IPS DF 19.7 (cell line): ENCODE data around the gene DHRS1.

Source experiments
- DNase-seq: peaks from one replicate; pipeline ENCODE4 v3.0.0-alpha.2; 2013; ENCODE audit warnings: low read depth, low spot score

Gene DHRS1

DNA sequence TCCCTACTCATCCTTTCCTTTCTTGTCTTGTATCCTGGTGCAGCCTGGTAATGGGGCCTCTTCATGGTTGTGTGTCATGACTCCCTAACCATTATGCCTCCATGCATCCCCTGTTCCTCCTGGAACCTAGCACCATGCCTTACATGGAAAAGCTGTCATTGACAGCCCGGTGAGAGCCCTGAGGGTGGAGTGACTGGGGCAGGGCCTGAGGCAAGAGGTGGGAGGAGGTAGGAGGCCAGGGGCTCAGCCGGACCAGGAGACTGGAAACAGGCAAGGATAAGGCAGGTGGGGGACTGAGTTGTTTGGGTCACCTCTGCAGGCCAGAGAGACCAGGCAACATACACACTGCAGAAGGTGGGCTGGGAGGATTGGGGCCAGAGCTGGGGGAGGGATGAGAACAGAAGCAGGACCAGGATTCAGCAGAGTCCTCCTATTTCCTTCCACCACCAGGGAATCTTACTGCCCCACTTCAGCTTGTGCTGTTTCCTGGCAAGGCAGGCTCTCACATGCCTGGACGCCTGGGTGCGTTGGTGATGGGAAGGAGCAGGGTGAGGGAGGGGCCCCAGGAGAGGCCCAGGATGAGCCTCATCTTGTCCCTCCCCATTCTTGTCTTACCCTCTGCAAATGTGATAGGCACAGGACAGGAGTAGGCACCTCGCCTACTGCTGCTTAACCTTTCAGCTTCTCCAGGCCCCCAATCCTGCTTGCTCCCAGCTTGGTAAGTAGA lies 10.1 kb upstream of the DHRS1 start, which contains the start of gene LTB4R2:
Gene LTB4R2 (plus strand): TSS at position 603 of the 727 bp plus-strand sequence. CDS start 525 bp downstream, outside the sequence.
- DNase-seq: no peak

DNA sequence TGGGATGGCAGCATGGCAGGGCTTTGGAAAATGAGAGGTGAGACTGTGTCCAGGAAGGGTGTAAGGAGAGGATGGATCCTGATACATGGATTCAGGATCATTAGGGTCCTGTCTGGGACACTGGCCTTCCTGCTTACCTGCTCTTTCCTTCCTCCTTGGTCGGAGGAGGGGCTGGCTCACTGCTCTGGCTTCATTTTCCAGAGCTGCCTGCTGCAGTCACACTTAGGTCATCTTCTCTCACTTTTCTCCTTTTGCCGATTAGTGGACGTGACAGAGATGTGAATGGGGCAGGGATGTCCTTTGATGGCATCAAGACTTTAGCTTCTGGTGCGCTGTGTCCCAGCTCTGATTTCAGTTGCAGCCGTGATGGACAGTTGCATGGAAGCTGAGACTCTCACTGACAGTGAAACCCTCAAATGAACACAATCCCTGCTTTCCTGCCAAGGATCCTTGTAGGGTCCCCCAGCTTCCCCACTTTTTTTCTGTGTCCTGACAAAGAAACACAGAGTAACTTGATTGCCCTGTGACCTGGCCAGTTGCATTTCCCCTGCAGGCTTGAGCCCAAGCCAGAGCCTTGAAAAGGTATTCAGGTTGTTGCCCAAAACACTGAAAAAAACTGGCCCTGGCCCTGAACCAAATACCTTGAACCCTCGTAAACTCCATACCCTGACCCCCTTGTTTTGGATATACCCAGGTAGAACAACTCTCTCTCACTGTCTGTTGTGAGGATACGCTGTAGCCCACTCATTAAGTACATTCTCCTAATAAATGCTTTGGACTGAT lies 9.0 kb upstream of the DHRS1 start:
- no peak for DNase-seq

DNA sequence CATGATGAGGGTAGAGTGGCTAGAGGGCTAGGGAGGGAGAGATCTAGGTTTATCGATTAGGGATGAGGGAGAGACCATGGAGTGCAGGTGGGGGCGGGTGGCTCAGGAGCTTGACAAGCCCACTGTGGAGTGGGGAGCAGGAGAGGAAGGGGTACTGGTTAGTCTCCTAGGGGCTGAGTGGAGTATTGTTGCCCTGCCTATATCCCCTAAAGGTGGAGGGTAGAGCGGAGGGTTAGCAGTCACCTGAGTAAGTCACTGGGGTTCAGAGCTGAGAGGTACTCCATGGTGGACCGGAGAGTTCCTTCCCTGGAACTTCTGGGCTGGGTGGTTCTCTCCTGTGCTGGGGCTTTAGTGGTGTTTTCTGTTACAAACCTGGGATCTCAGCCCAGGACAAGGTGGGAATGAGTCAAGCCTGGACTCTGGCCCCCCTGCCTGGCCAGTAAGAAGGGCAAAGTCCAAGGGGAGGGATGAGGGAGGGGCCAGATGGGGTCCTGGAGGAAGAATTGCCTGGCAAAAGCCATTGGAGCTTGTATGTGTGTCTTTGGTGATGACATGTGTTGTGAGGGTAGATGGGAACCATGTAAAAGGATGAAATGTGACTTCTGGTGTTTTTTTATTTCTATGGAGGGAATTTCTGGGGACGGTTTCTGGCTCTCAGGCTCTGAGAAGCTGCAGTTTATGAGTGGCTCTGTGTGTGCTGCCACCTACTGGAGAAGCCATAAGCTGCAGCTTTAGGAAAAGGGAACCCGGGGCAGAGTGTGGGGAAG lies 8.2 kb upstream of the DHRS1 start, which contains the start of gene CIDEB:
Gene CIDEB (minus strand): TSS at position 403 of the 767 bp plus-strand sequence. CDS start 119 bp downstream, at position 284.
- DNase-seq: no peak

DNA sequence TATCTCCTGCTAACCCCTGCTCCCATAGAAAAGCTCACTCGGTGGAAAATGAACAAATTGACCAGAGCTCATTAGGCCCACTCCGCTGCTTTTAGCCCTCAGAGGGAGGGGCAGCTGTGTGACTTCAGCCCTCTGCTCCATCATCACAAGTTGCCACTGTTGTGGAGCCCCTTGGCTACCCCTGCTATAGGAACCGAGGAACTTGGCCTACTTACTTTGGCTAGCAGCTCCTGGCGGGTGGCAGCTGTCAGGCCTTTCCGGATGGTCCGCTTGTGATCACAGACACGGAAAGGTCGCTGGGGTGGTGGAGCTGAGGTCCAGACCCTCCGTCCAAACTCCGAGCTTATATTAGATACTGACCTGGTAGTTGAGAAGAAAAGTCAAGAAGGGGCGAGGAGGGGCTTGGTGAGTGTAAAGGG lies 7.6 kb upstream of the DHRS1 start:
- DNase-seq: no peak

DNA sequence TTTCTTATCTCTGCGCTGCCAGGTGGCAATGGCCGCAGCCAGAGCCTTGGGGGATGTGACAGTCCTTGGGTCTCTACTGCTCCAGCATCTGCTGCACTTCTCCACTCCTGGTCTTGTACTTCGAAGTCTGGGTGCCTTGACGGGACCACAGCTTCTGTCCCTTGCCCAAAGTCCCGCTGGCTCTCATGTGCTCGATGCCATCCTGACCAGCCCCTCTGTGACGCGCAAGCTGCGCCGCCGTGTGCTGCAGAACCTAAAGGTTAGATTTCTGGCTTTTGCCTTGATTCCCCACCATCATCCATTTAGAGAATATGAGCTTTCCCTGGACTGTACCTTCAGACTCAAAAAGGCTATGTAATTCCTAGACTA lies 4.4 kb upstream of the DHRS1 start:
- no peak for DNase-seq

DNA sequence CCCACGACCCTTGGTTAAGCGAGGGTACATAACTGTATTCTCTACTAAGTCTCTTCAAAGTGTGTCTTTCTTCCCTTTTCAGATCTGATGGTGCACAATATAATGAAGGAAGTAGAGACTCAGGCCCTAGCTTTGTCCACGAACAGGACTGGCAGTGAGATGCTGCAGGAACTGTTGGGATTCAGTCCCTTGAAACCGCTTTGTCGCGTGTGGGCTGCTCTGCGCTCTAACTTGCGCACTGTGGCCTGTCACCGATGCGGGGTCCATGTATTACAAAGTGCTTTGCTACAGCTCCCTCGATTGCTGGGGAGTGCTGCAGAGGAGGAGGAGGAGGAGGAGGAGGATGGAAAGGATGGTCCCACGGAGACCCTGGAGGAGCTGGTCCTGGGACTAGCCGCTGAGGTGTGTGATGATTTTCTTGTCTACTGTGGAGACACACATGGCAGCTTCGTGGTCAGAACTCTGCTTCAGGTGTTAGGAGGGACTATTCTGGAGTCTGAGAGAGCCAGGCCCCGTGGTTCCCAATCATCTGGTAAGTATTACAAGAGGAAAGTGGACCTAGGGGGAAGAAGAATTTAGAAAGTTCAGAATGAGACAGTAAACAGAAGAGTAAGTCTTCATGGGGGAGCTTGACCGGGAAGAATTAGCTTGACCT lies 873 bp upstream of the DHRS1 start:
- no peak for DNase-seq

DNA sequence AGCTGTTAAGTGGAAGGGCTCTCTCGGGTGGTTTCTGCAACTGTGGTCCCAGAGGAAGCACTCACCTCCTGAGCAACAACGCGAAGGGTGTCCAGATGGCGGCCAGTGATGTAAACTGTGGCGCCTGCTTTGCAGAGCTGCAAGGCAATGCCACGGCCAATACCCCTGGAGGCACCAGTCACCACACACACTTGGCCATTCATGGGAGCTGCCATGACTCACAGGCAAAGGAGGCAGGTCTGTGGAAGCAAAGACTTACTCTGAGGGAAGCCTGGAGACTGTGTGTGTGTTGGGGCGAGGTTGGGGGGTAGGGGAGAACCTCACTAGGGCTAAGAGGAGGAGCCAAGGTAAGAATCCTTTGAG lies 707 bp downstream of the DHRS1 start:
- DNase-seq: no peak

DNA sequence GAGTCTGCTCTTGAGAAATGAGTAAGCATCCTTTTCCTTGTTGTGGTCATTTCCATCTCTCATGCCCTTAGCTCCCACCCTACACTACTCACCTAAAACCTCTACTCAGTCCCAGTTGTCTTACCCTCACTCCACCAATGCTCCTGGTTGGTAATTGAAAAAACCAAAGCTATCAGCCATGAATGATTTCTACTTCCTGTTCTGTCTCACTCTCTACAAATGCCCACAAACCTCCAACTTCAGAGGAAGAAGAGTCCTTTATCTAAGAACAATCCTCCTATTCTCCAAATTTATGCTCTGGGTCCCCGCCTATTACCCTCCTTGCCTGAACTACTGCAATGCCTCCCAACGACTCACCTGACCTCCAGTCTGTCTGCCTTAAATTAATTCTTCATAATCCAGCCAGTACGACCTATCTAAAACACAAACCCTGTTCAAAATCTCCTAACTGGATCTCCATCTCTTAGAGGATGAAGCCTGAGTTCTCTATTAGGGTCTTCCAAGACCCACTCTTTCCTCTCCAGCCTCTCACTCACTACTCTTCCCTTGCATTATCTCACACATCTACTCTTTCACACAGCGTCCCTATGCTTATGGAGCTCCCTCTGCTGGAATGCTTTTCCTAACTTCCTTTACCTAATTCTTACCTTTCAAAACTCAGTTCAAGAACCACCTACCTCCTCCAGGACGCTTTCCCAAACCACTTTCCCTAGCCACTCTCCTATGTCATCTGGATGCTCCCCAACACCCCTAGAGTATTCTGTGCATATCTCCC lies 2.2 kb downstream of the DHRS1 start:
- no peak for DNase-seq

DNA sequence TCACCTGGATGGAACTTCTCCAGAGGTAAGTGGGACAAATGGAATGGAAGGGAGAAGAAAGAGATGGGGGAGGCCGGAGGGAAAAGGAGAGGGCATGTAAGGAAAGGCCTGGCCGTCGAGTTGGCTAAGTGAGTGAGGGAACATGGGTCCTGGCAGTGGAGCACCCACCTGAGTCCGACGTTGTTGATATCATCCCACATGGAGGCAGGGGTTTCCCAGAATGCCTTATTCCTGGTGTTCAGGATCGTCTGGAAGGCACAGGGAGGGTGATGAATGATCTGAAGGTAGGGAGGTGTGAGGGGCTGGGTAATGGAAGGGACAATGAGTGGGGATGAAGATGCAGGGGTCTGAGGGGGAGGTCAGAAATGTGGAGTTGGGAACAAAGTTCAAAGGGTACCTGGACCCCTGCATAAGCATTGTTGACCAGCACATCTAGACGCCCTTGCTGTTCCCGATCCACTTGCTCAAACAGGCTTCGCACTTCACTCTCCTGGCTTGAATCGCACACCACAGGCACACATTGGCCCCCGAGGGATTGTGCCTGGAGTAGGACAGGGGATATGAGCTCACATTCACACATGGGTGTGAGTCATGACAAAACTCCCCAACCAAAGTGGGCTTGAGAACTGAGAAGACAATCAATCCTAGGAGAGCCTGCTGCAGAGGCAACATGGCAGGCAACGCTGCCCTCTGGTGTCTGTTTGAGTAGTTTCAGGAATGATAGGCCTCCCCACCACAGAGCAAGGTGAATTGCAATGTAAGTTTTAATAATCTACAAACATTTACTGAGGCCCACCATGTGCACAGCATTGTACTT lies 3.0 kb downstream of the DHRS1 start:
- no peak for DNase-seq

DNA sequence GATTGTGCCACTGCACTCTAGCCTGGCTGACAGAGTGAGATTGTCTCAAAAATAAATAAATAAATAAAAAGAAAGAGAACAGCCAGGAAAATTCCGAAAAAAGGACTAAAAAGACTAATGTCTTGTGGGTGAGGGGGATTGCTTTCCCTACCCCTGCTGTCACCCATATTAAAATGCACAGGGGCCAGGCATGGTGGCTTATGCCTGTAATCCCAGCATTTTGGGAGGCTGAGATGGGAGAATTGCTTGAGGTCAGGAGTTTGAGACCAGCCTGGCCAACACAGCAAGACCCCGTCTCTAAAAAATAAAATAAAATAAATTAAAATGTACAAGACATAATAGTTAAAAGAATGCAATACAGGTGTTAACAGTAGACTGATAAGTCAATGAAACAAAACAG lies 6.1 kb downstream of the DHRS1 start:
- DNase-seq: no peak

DNA sequence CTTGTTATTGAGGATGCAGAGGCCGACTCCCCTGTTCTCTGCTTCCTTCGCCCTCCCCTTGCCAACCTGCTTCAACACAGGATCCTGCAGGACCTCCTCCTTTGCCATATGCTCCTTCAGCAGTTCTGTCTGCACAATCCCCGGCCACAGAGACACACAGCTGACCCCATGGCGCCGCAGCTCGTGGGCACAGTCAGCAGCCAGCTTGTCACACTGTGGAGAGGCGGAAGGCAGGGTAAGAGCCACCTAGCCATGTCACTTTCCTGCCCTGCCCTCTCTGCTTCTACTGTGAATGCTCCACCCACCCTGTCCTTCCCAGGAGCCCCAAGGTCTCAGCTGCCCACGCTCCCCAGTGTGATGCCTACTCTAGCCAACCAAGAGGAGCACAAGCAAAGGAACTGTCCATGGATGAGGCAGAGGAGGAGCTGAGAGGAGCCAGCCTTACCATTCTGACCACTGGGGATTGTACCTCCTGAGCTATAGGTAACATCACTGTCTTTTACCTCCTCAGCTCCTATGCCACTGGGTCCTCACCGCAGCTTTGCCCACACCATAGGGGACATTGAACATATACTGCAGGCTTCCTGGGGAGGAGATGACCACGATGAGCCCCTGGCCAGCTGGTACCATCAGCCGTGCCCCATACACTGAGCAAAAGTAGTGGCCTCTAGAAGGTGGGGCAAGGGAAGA lies 7.3 kb downstream of the DHRS1 start:
- no peak for DNase-seq

DNA sequence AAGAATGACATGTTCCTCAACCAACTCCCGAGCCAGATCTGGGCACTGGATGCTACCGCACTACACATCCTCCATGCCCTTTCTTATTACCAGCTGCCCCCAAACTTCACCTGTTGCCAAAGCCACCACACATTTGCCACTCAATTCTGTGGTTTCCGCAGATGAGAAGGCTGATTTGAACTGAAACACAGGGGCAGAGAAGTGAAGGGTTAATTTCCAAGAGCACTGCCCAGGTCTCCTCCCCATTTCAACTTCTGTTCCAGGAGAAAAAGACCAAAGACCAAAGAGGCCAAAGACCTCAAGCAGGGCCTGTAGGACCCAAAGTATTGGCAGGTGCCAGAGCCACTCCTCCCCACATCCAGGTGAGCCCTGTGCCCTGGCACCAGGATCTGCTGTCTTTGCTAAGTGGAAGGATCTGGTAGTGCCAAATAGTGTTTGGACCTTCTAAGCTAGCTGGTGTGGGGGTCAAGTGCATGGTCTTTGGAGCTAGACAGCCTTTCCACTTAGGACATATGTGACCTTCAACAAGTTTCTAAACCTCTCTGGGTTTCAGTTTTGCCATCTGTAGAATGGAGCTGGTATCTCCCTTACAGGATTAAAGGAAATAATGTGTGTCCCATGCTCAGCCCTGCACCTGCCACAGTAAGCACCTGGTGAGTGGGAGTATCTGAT lies 8.0 kb downstream of the DHRS1 start:
- DNase-seq: no peak

DNA sequence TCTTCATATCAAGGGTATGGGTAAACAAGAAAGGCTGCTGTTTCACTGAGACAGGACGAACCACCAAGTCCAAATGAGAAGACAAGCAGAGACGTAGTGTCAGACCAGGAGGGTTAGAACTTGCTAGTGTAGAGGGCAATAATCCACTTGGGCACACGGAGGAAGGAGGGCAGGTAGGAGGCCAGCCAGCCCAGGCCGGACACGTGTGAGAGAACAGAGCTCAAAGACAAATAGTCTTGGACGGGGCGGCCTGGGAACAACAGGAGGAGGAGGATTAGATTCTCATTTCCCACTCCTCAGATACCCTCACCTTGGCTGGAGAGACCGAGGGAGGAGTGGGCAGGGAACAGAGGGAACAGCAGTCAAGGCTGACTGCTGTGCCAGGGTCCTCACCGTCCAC lies 8.8 kb downstream of the DHRS1 start:
- no peak for DNase-seq

DNA sequence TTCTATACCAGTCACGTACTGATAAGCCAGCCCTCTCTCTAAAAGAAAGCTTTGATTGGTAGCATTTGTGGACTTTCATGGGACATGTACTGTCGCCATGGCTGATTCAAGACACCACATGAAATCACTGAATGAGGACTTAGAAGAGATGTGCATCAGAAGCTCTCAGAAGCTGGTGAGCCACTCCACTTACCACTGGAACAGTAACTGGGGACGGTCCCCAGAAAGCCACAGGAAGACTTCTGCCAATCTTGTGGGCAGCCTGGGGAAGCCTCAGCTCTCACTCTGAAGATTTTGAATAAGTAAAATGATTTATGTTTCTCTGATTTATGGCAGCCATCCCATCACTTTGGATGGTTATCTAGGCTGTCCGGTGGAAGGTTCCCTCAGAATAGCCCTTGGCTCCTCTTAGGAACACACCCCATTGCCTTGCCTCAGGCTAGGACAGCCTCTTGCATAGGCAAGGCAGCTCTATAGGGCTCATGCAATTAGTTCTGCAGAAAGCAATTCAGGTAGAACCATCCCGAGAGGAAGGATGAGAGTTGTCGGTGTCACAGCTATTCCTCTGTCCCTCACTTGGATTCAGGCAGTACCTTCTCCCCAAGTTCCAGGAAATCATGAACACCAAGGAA lies 9.8 kb downstream of the DHRS1 start:
- no peak for DNase-seq

DNA sequence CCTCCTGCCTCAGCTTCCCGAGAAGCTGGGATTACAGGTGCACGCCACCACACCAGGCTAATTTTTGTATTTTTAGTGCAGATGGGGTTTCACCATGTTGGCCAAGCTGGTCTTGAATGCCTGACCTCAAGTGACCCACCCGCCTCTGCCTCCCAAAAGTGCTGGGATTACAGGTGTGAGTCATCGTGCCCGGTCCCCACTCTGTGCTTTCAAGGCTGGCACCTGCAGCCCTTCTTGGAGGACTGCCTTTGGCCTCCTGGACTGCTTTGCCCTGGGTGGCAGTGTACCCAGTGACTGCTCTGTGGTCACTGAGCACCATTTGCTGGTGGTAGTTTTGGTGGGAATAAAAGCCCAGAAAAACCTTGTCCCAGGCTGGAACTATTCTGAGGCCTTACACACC lies 12.6 kb downstream of the DHRS1 start:
- no peak for DNase-seq

DNA sequence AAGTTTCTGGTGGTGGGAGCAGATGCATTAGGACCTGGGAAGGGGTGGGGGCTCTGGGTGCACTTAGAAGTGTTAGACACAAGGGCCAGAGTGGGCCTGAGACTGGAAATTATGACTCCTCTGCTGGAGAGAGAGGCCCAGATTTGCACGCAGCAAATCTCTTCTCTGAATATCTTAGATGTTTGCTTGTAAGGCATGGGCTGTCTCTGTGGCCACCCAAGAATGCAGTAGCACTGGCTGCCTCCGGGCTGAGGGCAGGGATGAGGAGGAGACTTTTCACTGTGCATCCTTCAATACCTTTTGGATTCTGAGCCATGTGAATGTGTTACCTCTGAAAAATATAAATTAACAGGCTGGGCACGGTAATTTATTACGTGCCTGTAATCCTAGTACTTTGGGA lies 14.2 kb downstream of the DHRS1 start:
- DNase-seq: no peak

DNA sequence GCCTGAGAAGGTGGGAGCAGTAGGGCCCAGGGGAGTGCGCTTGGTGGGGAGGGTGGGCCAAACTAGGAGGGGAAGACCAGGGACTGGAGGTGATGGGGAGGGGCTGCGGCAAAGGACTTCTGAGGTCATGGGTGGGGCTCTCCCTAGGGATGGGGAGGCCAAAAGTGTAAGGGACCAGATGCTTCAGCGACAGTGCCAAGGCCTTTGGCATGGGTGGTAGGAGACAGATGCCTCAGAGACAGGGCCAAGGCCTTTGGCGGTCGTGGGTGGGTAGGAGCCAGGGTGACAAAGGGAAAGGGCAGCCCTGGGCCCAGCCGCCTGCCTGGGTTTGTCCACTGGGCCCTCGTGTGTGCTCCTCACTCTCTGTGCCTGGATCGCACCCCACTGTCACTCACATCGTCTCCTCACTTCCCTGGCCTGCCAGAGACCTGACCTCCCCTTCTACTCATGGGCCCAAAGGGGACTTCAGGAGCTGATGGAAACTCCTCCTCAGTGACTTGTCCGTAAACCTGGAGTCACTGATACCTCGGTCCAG lies 15.0 kb downstream of the DHRS1 start:
- no peak for DNase-seq

DNA sequence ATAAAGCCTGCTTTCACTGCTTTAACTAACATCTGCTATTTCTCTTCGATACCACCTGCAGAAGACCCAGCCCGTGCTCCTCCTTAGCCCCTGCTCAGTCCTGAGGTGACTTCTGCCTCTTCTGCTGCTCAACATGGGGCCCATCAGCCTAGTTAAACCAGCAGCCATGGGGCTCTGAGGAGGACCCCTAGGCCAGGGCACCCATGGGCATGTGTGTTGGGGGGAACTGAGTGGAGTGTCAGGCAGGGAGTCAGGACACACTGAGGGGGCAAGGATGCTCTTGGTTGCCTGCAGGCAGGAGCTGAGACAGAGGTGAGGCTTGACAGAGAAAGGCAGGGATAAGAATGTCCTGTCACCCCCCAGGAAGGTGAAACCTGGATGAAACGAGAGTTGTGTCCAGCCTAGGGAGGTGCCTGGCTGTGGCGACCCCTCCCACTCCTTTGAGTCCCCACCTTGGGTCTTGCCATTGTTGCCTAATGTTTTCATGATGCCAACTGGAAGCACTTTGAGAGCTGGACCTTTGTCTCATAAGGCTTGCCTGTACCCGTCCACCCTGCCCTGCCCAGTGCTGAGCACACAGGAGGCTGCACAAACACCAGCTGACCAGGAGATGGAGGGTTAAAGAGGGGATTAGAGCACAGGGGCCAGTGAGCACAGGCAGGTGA lies 15.7 kb downstream of the DHRS1 start:
- DNase-seq: no peak
